Esophagus muscularis mucosa (tissue), 4 donors: ENCODE measurements around the gene CELF2. TPM values are rescaled to one million over a fixed set of nuclear protein-coding genes. Genes with fewer than 3 reads are reported as not detected.

Source experiments
- DNase-seq: peaks from one replicate; pipeline ENCODE4 v3.0.0-alpha.2; 2017; ENCODE audit errors: extremely low spot score
- H3K27ac ChIP-seq, 4 donors: fragments of 200-600 bp; sonication (generic); replicated peaks in 1 of 4; 1 replicate in 3 of 4; 2 replicates in 1 of 4; pipeline ENCODE4 v1.5.1; 2016 to 2019; ENCODE audit warnings: mild to moderate bottlenecking in 1 of 4
- H3K27me3 ChIP-seq, 4 donors: fragments of 200-600 bp; sonication (generic); one replicate each; pipeline versions ENCODE4 v1.5.1 to v1.6.0; 2016 to 2019
- H3K36me3 ChIP-seq, 4 donors: fragments of 200-600 bp; sonication (generic); one replicate each; pipeline ENCODE4 v1.5.1; 2016 to 2019
- H3K4me1 ChIP-seq, 4 donors: fragments of 200-600 bp; sonication (generic); one replicate each; pipeline ENCODE4 v1.5.1; 2016 to 2019
- H3K4me3 ChIP-seq, 4 donors: fragments of 200-600 bp; sonication (generic); 1 replicate in 2 of 4; 2 replicates in 2 of 4; pipeline ENCODE4 v1.5.1; 2016 to 2019; ENCODE audit warnings: mild to moderate bottlenecking in 4 of 4, moderate library complexity in 1 of 4
- H3K9me3 ChIP-seq, 4 donors: fragments of 200-600 bp; sonication (generic); 1 replicate in 3 of 4; 2 replicates in 1 of 4; pipeline ENCODE4 v1.5.1; 2016 to 2019
- EP300 ChIP-seq: sonication (generic); formaldehyde crosslinking; IDR thresholded peaks from one replicate; pipeline ENCODE4 v1.6.1; 2017; ENCODE audit warnings: antibody characterized with exemption
- POLR2A ChIP-seq: fragments of 450-650 bp; IDR thresholded peaks from one replicate; pipeline ENCODE4 v1.6.1; 2017; ENCODE audit warnings: antibody characterized with exemption, moderate library complexity, mild to moderate bottlenecking, low read depth
- POLR2AphosphoS5 ChIP-seq, 2 donors: sonication (generic); formaldehyde crosslinking; IDR thresholded peaks; one replicate each; pipeline ENCODE4 v1.6.1; 2017; ENCODE audit warnings: antibody characterized with exemption in 2 of 2
- WGBS: methylation state at CpG from one replicate; pipeline ENCODE4 v1.1.5; 2018; 5-methylcytosine and 5-hydroxymethylcytosine counted together
- intact Hi-C: fragments of 100-400 bp; cut with DNase I; formaldehyde crosslinking; loops from one replicate; pipeline ENCODE4 v1.15.1; 2023
- total RNA-seq, 4 donors: library from RNA; depleted of rRNA; stranded (reverse); fragments of >200 nt; gene quantifications; one replicate each; pipeline versions ENCODE4 v1.1.0 to v1.2.1, GENCODE V29; 2016
- TF ChIP-seq, protein P1 (sequence below), 3 experiments: fragments of 200-600 bp in 2 of 3; fragments of 450-650 bp in 1 of 3; sonication (generic) in 2 of 3; IDR thresholded peaks; one replicate each; pipeline ENCODE4 v1.5.1; 2017 to 2019; ENCODE audit warnings: antibody characterized with exemption in 3 of 3, mild to moderate bottlenecking in 2 of 3, moderate library complexity in 1 of 3

CELF2 gene
- total RNA-seq, 4 donors from 2014 or later, result 81.8 to 128 (median 104) TPM

DNA sequence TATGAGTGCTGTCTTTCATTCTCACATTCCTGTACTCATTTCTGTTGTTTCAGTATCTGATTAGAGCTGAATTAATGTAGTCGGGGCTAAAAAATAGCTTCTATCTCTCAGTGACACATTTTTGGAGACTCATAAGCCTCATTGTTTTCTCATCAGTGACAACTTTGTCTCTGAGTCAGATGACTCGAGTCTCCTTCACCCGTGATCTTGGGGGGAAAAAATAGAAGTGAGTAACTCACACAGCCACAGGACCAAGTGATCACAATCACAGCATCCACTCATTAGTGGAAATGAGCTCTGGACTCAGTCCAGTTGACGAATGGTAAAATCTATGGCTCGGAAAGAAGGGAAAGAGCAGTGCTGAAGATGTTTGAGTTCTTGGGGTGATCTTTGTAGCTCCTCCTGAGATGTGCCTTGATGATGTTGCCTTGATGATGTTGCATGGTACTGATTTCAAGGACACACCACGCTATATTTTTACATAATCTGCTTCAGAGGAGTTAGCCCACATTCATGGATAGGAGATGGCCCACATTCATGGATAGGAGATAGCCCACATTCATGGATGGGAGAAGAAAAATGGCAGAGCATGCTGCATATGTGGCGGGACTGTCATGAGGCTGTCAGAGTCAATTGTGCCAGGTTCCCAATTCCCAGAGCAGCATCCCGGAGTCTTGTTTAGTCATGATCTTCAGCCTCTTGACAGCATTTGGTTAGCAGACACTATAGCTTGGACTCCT lies 214.7 kb downstream of the CELF2 start:
- no peak for DNase-seq
- Histone ChIP-seq H3K27ac (no peak overlapping the region), H3K36me3 (peaks cover 0 to 14% (median 6%) of the 10 kb centered on the region in 4 donors), H3K9me3 (no peaks in the 10 kb centered on the region), H3K4me1 (peaks cover 5 to 17% (median 9%) of the 10 kb centered on the region in 4 donors), H3K27me3 (no peaks in the 10 kb centered on the region), H3K4me3 (no peak overlapping the region)
- 77% methylated on average over 8 of the region's 8 CpGs for WGBS
- intact Hi-C loops, result no loop called here
- TF ChIP-seq POLR2AphosphoS5 (IDR thresholded peaks at IDR 0.05), result no peak
- TF ChIP-seq, protein P1, sequence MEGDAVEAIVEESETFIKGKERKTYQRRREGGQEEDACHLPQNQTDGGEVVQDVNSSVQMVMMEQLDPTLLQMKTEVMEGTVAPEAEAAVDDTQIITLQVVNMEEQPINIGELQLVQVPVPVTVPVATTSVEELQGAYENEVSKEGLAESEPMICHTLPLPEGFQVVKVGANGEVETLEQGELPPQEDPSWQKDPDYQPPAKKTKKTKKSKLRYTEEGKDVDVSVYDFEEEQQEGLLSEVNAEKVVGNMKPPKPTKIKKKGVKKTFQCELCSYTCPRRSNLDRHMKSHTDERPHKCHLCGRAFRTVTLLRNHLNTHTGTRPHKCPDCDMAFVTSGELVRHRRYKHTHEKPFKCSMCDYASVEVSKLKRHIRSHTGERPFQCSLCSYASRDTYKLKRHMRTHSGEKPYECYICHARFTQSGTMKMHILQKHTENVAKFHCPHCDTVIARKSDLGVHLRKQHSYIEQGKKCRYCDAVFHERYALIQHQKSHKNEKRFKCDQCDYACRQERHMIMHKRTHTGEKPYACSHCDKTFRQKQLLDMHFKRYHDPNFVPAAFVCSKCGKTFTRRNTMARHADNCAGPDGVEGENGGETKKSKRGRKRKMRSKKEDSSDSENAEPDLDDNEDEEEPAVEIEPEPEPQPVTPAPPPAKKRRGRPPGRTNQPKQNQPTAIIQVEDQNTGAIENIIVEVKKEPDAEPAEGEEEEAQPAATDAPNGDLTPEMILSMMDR (IDR thresholded peaks at IDR 0.05), result no peak
- TF ChIP-seq POLR2A, result no peak
- TF ChIP-seq EP300, result no peak

DNA sequence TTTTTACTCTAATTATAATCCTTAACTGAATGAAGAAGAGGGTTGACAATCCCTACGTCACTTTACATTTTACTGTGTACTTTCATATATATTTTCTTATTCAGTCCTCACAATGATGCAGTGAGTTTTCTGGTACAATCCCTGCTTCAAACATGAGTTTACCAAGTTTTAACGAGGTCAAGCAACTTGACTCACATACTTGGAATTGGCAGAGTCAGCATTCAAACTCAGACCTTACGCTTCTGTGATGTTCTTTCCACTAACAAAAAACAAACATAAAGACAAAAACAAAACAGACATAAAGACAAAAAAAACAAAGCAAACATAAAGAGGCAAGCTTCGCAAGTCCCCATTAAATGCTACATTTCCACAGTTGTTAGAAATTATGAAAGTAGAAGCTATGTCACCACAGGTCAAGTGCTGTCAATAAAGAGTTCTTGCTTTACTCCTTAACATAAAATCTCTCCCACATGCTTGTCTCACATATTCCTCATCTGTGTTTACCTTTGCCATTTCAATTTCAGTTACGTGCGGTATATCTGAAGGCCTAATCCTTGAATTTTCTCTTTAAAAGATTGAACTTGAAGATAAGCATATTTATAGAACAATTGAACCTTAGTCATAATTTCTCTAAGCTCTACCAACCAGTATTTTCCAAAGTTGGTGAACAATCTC lies 217.3 kb downstream of the CELF2 start:
- TF ChIP-seq, protein P1 (IDR thresholded peaks at IDR 0.05), result no peak
- no peak for TF ChIP-seq POLR2AphosphoS5 (IDR thresholded peaks at IDR 0.05)
- TF ChIP-seq POLR2A, result no peak
- TF ChIP-seq EP300, result no peak
- no peak for DNase-seq
- 85% methylated on average over 6 of the region's 6 CpGs for WGBS
- peaks cover 0 to 9% (median 5%) of the 10 kb centered on the region in 4 donors for H3K36me3 ChIP-seq
- H3K27me3 ChIP-seq, result no peaks in the 10 kb centered on the region
- H3K27ac ChIP-seq, result no peak overlapping the region
- intact Hi-C loops, result no loop called here
- H3K4me1 ChIP-seq, result peaks cover 11 to 25% (median 16%) of the 10 kb centered on the region in 4 donors
- H3K4me3 ChIP-seq, result no peak overlapping the region
- H3K9me3 ChIP-seq, result no peaks in the 10 kb centered on the region

DNA sequence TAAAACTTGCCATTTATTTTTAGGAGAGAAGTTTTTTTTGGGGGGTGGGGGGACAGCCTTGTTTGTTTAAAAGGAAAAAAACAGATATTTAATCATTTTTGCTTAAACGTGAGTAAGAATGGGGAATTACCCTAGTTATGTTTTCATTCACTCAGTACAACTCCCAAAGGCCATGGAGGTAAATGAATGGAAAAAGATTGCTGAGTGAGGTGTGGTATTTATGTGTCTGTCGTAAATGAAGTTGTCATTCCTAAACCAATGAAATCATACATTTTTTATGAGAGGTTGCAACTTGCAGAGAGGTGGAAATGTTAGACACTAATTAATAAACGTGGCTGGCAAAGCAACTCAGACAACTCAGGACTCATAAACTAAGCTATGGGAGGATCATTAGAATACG lies 218.1 kb downstream of the CELF2 start:
- H3K9me3 ChIP-seq, result no peaks in the 10 kb centered on the region
- no peak for TF ChIP-seq EP300
- no peak overlapping the region for H3K4me3 ChIP-seq
- H3K4me1 ChIP-seq, result peaks cover 11 to 25% (median 16%) of the 10 kb centered on the region in 4 donors
- intact Hi-C loops, result no loop called here
- peaks cover 0 to 5% (median 5%) of the 10 kb centered on the region in 4 donors for H3K36me3 ChIP-seq
- no peak overlapping the region for H3K27ac ChIP-seq
- H3K27me3 ChIP-seq, result no peaks in the 10 kb centered on the region
- DNase-seq, result no peak
- WGBS, result 72% methylated on average over 4 of the region's 4 CpGs

DNA sequence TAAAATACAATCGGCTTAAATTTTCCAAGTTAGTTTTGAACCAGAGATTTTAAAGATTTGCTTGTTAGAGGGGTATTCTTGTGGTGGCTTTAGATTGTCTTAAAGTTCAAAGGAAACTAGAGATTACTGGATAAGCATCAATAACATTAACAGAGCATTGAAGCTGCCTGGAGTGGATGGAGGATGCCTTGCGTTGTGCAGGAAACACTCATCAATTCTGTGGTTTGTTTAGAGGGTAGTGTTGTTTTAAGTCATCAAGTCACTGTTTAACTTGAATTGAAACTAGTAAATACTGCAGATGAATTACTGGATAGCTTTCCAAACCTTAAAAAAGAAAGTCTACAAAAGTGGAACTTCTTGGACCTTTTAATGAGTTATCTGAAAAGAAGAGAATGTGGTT lies 218.6 kb downstream of the CELF2 start:
- H3K4me3 ChIP-seq, result no peak overlapping the region
- H3K27me3 ChIP-seq, result no peaks in the 10 kb centered on the region
- peaks cover 11 to 25% (median 16%) of the 10 kb centered on the region in 4 donors for H3K4me1 ChIP-seq
- intact Hi-C loops, result no loop called here
- no peak for DNase-seq
- WGBS, result 60% methylated on average over 2 of the region's 2 CpGs
- H3K36me3 ChIP-seq, result peaks cover 0 to 5% (median 3%) of the 10 kb centered on the region in 4 donors
- TF ChIP-seq POLR2AphosphoS5 (IDR thresholded peaks at IDR 0.05), result no peak
- TF ChIP-seq POLR2A, result no peak
- TF ChIP-seq EP300, result no peak
- no peaks in the 10 kb centered on the region for H3K9me3 ChIP-seq
- H3K27ac ChIP-seq, result no peak overlapping the region

DNA sequence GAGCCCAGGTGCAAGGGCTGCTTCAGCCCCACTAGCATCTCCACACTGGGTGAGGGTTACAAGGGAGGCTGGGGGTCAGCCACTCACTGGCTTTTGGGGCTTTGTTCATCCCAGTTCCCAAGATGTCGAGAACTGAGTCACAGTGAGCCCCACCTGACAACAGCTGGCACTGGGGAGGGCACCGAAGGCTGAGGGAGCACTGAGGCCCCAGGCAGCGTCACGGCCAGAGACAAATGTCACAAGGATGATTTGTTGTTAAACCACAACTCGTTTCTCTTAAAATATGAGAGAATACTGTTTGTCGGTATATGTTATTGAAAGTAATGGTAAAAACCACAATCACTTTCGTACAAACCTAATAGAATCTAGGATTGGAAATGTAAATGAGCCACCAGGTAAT lies 219.9 kb downstream of the CELF2 start:
- TF ChIP-seq EP300 (no peak), POLR2A (no peak), POLR2AphosphoS5 (IDR thresholded peaks at IDR 0.05) (no peak)
- TF ChIP-seq, protein P1 (IDR thresholded peaks at IDR 0.05), result no peak
- Histone ChIP-seq H3K27me3 (no peaks in the 10 kb centered on the region), H3K27ac (no peak overlapping the region), H3K9me3 (no peaks in the 10 kb centered on the region), H3K4me1 (peaks cover 20 to 39% (median 27%) of the 10 kb centered on the region in 4 donors), H3K4me3 (no peak overlapping the region), H3K36me3 (peaks cover 0 to 5% (median under 1%) of the 10 kb centered on the region in 4 donors)
- DNase-seq, result no peak
- intact Hi-C loops, result no loop called here
- WGBS, result 96% methylated on average over 7 of the region's 7 CpGs
